H1 (cell line): ENCODE measurements around the gene NFIA. TPM values are rescaled to one million over a fixed set of nuclear protein-coding genes. Genes with fewer than 3 reads are reported as not detected.

Experiments
- CTCF ChIA-PET: fragments of 300-600 bp; sonication (Branson Sonifier 250); formaldehyde crosslinking; loops from one replicate; lab custom pipeline; 2021; ENCODE audit not compliant: partially characterized antibody; lab: Charles Lee
- POLR2A ChIA-PET: fragments of 300-600 bp; sonication (Branson Sonifier 250); formaldehyde crosslinking; loops from one replicate; lab custom pipeline; 2021; ENCODE audit warnings: inconsistent platforms; ENCODE audit not compliant: partially characterized antibody; lab: Charles Lee
- DNase-seq, 2 experiments: peaks; one replicate each; pipeline versions ENCODE4 v3.0.0 to v3.0.0-alpha.2; 2010 to 2022; ENCODE audit warnings: low spot score in 2 of 2, low read depth in 1 of 2, mixed read lengths in 1 of 2
- FAIRE-seq: peaks from 2 replicates; lab custom pipeline; 2011; peaks lifted over from hg19 to GRCh38; lab: Jason Lieb, UNC
- H2AFZ ChIP-seq: 2 replicates; pipeline ENCODE4 v1.8.1; 2012; ENCODE audit warnings: low read length, inconsistent platforms
- H2AK5ac ChIP-seq: 2 replicates; pipeline ENCODE4 v1.6.1; 2013; ENCODE audit warnings: low read depth, low read length
- H2BK120ac ChIP-seq: replicated peaks from 2 replicates; pipeline ENCODE3; 2013; ENCODE audit warnings: low read depth, low read length, inconsistent platforms
- H2BK12ac ChIP-seq: 2 replicates; pipeline ENCODE4 v1.6.1; 2013; ENCODE audit warnings: low read depth, low read length
- H2BK15ac ChIP-seq: 2 replicates; pipeline ENCODE4 v1.6.1; 2013; ENCODE audit warnings: low read length
- H2BK20ac ChIP-seq: 2 replicates; pipeline ENCODE4 v1.6.1; 2013; ENCODE audit warnings: low read length
- H2BK5ac ChIP-seq: 2 replicates; pipeline ENCODE4 v1.6.1; 2013; ENCODE audit warnings: low read depth, low read length
- H3K14ac ChIP-seq: 2 replicates; pipeline ENCODE4 v1.6.1; 2013; ENCODE audit warnings: inconsistent platforms; ENCODE audit not compliant: insufficient read length
- H3K18ac ChIP-seq: 2 replicates; pipeline ENCODE4 v1.6.1; 2013; ENCODE audit warnings: low read length; ENCODE audit errors: extremely low read depth
- H3K23ac ChIP-seq: 2 replicates; pipeline ENCODE4 v1.6.1; 2013; ENCODE audit warnings: inconsistent platforms; ENCODE audit not compliant: insufficient read length
- H3K23me2 ChIP-seq: 2 replicates; pipeline ENCODE4 v1.6.1; 2013; ENCODE audit warnings: low read depth, low read length
- H3K27ac ChIP-seq: 2 replicates; pipeline ENCODE4 v1.6.1; 2011; ENCODE audit warnings: low read depth, low read length, inconsistent platforms
- H3K27me3 ChIP-seq, 4 experiments: replicated peaks in 1 of 4; 1 replicate in 1 of 4; 2 replicates in 3 of 4; pipeline versions ENCODE4 v1.6.1 to v1.8.1; 2011 to 2013; ENCODE audit warnings: low read length in 3 of 4, mild to moderate bottlenecking in 3 of 4, inconsistent platforms in 2 of 4, mixed read lengths in 2 of 4, moderate library complexity in 1 of 4; ENCODE audit not compliant: control insufficient read depth in 3 of 4, insufficient read depth in 3 of 4; ENCODE audit errors: extremely low read depth in 1 of 4
- H3K36me3 ChIP-seq, 4 experiments: 2 replicates each; pipeline versions ENCODE4 v1.6.1 to v1.8.1; 2011 to 2013; ENCODE audit warnings: mild to moderate bottlenecking in 4 of 4, low read length in 3 of 4, moderate library complexity in 2 of 4, control low read depth in 1 of 4, inconsistent platforms in 1 of 4; ENCODE audit not compliant: insufficient read depth in 4 of 4, control insufficient read depth in 2 of 4
- H3K4ac ChIP-seq: replicated peaks from 2 replicates; pipeline ENCODE3; 2013; ENCODE audit warnings: low read length, low read depth, mixed read lengths, inconsistent platforms; ENCODE audit not compliant: insufficient read length
- H3K4me1 ChIP-seq, 4 experiments: replicated peaks in 1 of 4; 1 replicate in 1 of 4; 2 replicates in 3 of 4; pipeline versions ENCODE4 v1.6.1 to v1.8.1; 2011 to 2013; ENCODE audit warnings: low read length in 3 of 4, inconsistent platforms in 2 of 4, mixed read lengths in 1 of 4; ENCODE audit not compliant: insufficient read depth in 4 of 4, control insufficient read depth in 3 of 4
- H3K4me2 ChIP-seq, 2 experiments: 2 replicates each; pipeline versions ENCODE4 v1.6.1 to v1.8.1; 2011 to 2013; ENCODE audit warnings: low read depth in 2 of 2, low read length in 2 of 2, control low read depth in 1 of 2, inconsistent platforms in 1 of 2, mild to moderate bottlenecking in 1 of 2; ENCODE audit not compliant: insufficient read depth in 1 of 2
- H3K4me3 ChIP-seq, 4 experiments: fragments of 200-600, 300-600 bp in 1 of 4; sonication (generic), shearing (Covaris generic), sonication (Bioruptor Twin) in 1 of 4; 2 replicates each; pipeline versions ENCODE4 v1.5.1 to v1.8.1; 2011 to 2016; ENCODE audit warnings: low read length in 4 of 4, low read depth in 3 of 4, control low read depth in 2 of 4, inconsistent platforms in 2 of 4, mild to moderate bottlenecking in 2 of 4, mixed read lengths in 1 of 4, moderate library complexity in 1 of 4; ENCODE audit not compliant: insufficient read depth in 2 of 4; ENCODE audit errors: extremely low read depth in 1 of 4
- H3K56ac ChIP-seq: replicated peaks from 2 replicates; pipeline ENCODE3; 2013; ENCODE audit warnings: low read depth, mild to moderate bottlenecking, mixed read lengths, low read length, inconsistent platforms; ENCODE audit not compliant: insufficient read length
- H3K79me1 ChIP-seq: 2 replicates; pipeline ENCODE4 v1.6.1; 2013; ENCODE audit warnings: low read depth, low read length, control low read depth
- H3K79me2 ChIP-seq, 2 experiments: 2 replicates each; pipeline versions ENCODE4 v1.6.1 to v1.8.1; 2012 to 2013; ENCODE audit warnings: low read length in 2 of 2, mild to moderate bottlenecking in 2 of 2, inconsistent platforms in 1 of 2; ENCODE audit not compliant: insufficient read depth in 2 of 2, control insufficient read depth in 1 of 2
- H3K9ac ChIP-seq, 4 experiments: replicated peaks in 1 of 4; 1 replicate in 1 of 4; 2 replicates in 3 of 4; pipeline versions ENCODE4 v1.6.1 to v1.8.1; 2011 to 2013; ENCODE audit warnings: low read depth in 3 of 4, low read length in 3 of 4, control low read depth in 2 of 4, mild to moderate bottlenecking in 2 of 4, moderate library complexity in 2 of 4, inconsistent platforms in 1 of 4; ENCODE audit errors: extremely low read depth in 1 of 4
- H3K9me3 ChIP-seq, 2 experiments: 2 replicates each; pipeline versions ENCODE4 v1.6.1 to v1.8.1; 2012 to 2013; ENCODE audit warnings: mild to moderate bottlenecking in 2 of 2, moderate library complexity in 2 of 2, control low read depth in 1 of 2, inconsistent platforms in 1 of 2, low read depth in 1 of 2, low read length in 1 of 2, mixed read lengths in 1 of 2; ENCODE audit not compliant: insufficient read depth in 2 of 2
- H4K20me1 ChIP-seq, 2 experiments: replicated peaks in 1 of 2; 2 replicates each; pipeline versions ENCODE3 to v1.8.1; 2011 to 2013; ENCODE audit warnings: inconsistent platforms in 2 of 2, low read length in 2 of 2, mild to moderate bottlenecking in 1 of 2; ENCODE audit not compliant: insufficient read depth in 2 of 2, control insufficient read depth in 1 of 2
- H4K5ac ChIP-seq: 2 replicates; pipeline ENCODE4 v1.6.1; 2013; ENCODE audit warnings: low read length, low read depth, mixed read lengths, inconsistent platforms; ENCODE audit not compliant: insufficient read length
- H4K8ac ChIP-seq: 2 replicates; pipeline ENCODE4 v1.8.0; 2013; ENCODE audit warnings: mild to moderate bottlenecking, moderate library complexity, low read length, inconsistent platforms; ENCODE audit not compliant: insufficient read depth; ENCODE audit errors: extremely low read depth
- H4K91ac ChIP-seq: replicated peaks from 2 replicates; pipeline ENCODE3; 2013; ENCODE audit warnings: low read length, mixed read lengths, inconsistent platforms; ENCODE audit not compliant: insufficient read length
- SIX5 ChIP-seq: IDR thresholded peaks from 2 replicates; pipeline ENCODE4 v1.6.1; 2011; ENCODE audit warnings: mild to moderate bottlenecking, low read depth, low read length
- SRF ChIP-seq: IDR thresholded peaks from 2 replicates; pipeline ENCODE4 v1.6.1; 2011; ENCODE audit warnings: mild to moderate bottlenecking, low read depth, low read length, moderate library complexity
- WGBS, 2 experiments: shearing (Covaris generic) in 1 of 2; methylation state at CpG; one replicate each; pipeline versions ENCODE4 v1.1.6 to v1.1.7; 2013 to 2015; ENCODE audit warnings: low lambda C conversion rate in 2 of 2, mixed read lengths in 2 of 2, inconsistent platforms in 1 of 2, low coverage in 1 of 2, missing lambda C conversion rate in 1 of 2; ENCODE audit not compliant: insufficient replicate concordance in 2 of 2, insufficient coverage in 1 of 2, insufficient read length in 1 of 2; ENCODE audit errors: extremely low coverage in 1 of 2, missing lambda C conversion rate in 1 of 2; 5-methylcytosine and 5-hydroxymethylcytosine counted together
- polyA plus RNA-seq, 7 experiments: library from polyadenylated mRNA; depleted of rRNA in 3 of 7; stranded (reverse) in 5 of 7; unstranded in 2 of 7; fragments of >200 nt in 5 of 7; fragments of 200-250 nt in 2 of 7; gene quantifications; 1 replicate in 5 of 7; 2 replicates in 1 of 7; 4 replicates in 1 of 7; pipeline versions ENCODE4 v1.2.1 to v1.2.3, GENCODE V29; 2011 to 2013; ENCODE audit warnings: missing spikeins in 2 of 7, mixed read lengths in 2 of 7
- total RNA-seq: library from RNA; stranded (reverse); fragmentation: NEBNext Ultra II Directional; extraction: Animal tissue kit (Norgen Biotek cat#: 25700); gene quantifications from 2 replicates; pipeline ENCODE4 v1.2.1, GENCODE V29; 2021

Gene NFIA
- total and polyA plus RNA-seq, 2 of the 8 experiments (the other 6 are each of a cell fraction or from before 2014, with no cell fraction given), result 1.8 to 2.3 TPM

DNA sequence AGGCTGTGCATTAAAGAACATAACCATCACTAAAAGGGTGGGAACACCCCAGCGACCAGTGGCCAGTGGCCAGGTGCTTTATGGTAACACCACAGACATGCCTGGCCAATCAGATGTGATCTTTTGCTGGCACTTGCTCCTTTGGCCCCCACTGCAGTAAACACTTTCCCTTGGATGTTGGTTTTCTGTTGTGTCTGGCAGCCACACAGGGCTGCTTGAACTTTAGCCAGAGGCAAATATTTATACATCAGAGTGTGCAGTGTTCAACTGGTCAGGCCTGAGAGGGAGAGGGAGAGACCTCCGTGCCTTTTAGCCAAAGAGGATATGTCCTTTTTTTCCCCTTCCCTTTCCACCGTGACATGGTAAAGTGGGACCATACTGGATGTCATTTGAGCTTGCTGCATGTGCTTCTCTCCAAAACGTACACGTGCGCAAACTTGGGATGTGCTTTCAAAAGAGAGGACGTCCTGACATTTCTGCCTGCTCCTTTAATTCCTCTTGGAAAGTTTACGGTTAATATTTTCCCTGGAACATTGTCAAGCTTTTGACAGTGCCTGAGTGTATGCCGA, 101.2 kb downstream of the NFIA start:
- H3K23ac ChIP-seq, result no peak overlapping the region
- H4K91ac ChIP-seq, result no peak overlapping the region
- no peak overlapping the region for H4K5ac ChIP-seq
- H2BK15ac ChIP-seq, result no peak overlapping the region
- ChIA-PET CTCF (interaction anchor here (1.2 kb wide), 1 partner anchor 20 kb away, joined by 3 read pairs; no protein-coding TSS in a partner anchor), POLR2A (no interaction called here)
- DNase-seq, result no peak
- no peak overlapping the region for H3K27ac ChIP-seq
- TF ChIP-seq SRF (no peak), SIX5 (no peak)
- peaks cover 0 to 4% (median 1%) of the 10 kb centered on the region in 4 experiments; a peak in 2 of 7 replicates for H3K4me1 ChIP-seq
- no peaks in the 10 kb centered on the region for H3K79me2 ChIP-seq
- H2AFZ ChIP-seq, result no peak overlapping the region
- no peak overlapping the region for H3K4me2 ChIP-seq
- no peak overlapping the region for H2BK5ac ChIP-seq
- no peak overlapping the region for H3K14ac ChIP-seq
- no peaks in the 10 kb centered on the region for H3K9me3 ChIP-seq
- H3K4ac ChIP-seq, result no peak overlapping the region
- H3K27me3 ChIP-seq, result no peaks in the 10 kb centered on the region; a peak in 1 of 7 replicates
- H4K20me1 ChIP-seq, result no peaks in the 10 kb centered on the region
- no peak overlapping the region for H2BK120ac ChIP-seq
- no peak for FAIRE-seq
- no peak overlapping the region for H3K18ac ChIP-seq
- no peak overlapping the region for H2BK12ac ChIP-seq
- H4K8ac ChIP-seq, result no peak overlapping the region
- WGBS, 2 experiments, result 88% methylated on average over 9 of the region's 9 CpGs; no CpG with 5 or more reads in 1 of the 2 experiments
- H3K36me3 ChIP-seq, result no peaks in the 10 kb centered on the region
- H3K79me1 ChIP-seq, result no peaks in the 10 kb centered on the region
- H2BK20ac ChIP-seq, result no peak overlapping the region
- no peak overlapping the region; a peak in 1 of 7 replicates for H3K9ac ChIP-seq
- no peak overlapping the region for H3K4me3 ChIP-seq
- H3K56ac ChIP-seq, result no peak overlapping the region
- no peaks in the 10 kb centered on the region for H3K23me2 ChIP-seq
- no peak overlapping the region for H2AK5ac ChIP-seq
